Astrocyte (in vitro differentiated cells and primary cell): ENCODE measurements around the gene AP2B1. TPM values are rescaled to one million over a fixed set of nuclear protein-coding genes. Genes with fewer than 3 reads are reported as not detected.

ENCODE experiments used
- DNase-seq: peaks from one replicate; pipeline ENCODE4 v3.0.0-alpha.2; 2010; ENCODE audit warnings: low read depth
- FAIRE-seq: peaks from 2 replicates; lab custom pipeline; 2011; peaks lifted over from hg19 to GRCh38; lab: Jason Lieb, UNC
- H2AFZ ChIP-seq: 2 replicates; pipeline ENCODE4 v1.6.0; 2012; ENCODE audit warnings: low read depth, low read length, inconsistent platforms
- H3K27ac ChIP-seq: 2 replicates; pipeline ENCODE4 v1.5.1; 2011; ENCODE audit warnings: low read depth, low read length, inconsistent platforms
- H3K27me3 ChIP-seq: 2 replicates; pipeline ENCODE4 v1.6.0; 2011; ENCODE audit warnings: low read length, inconsistent platforms; ENCODE audit not compliant: insufficient read depth
- H3K36me3 ChIP-seq: 2 replicates; pipeline ENCODE4 v1.5.1; 2011; ENCODE audit warnings: low read length, inconsistent platforms; ENCODE audit not compliant: insufficient read depth
- H3K4me1 ChIP-seq: 2 replicates; pipeline ENCODE4 v1.5.1; 2011; ENCODE audit warnings: low read length, inconsistent platforms; ENCODE audit not compliant: insufficient read depth
- H3K4me2 ChIP-seq: 2 replicates; pipeline ENCODE4 v1.6.0; 2012; ENCODE audit warnings: low read length, inconsistent platforms
- H3K4me3 ChIP-seq: 2 replicates; pipeline ENCODE4 v1.5.1; 2011; ENCODE audit warnings: low read depth, mild to moderate bottlenecking, low read length, inconsistent platforms; ENCODE audit not compliant: insufficient read depth
- H3K79me2 ChIP-seq: 2 replicates; pipeline ENCODE4 v1.6.0; 2012; ENCODE audit warnings: mild to moderate bottlenecking, low read length, inconsistent platforms; ENCODE audit not compliant: insufficient read depth
- H3K9ac ChIP-seq: 2 replicates; pipeline ENCODE4 v1.6.0; 2012; ENCODE audit warnings: mild to moderate bottlenecking, low read length, inconsistent platforms
- H3K9me3 ChIP-seq: 2 replicates; pipeline ENCODE4 v1.5.1; 2012; ENCODE audit warnings: low read depth, mild to moderate bottlenecking, low read length, inconsistent platforms; ENCODE audit not compliant: insufficient read depth
- H4K20me1 ChIP-seq: 2 replicates; pipeline ENCODE4 v1.6.0; 2012; ENCODE audit warnings: low read length, inconsistent platforms; ENCODE audit not compliant: insufficient read depth
- H3K27ac Mint-ChIP-seq: one replicate; pipeline ENCODE4 v1.8.0; 2021; ENCODE audit warnings: mild to moderate bottlenecking, mixed read lengths; ENCODE audit not compliant: unreplicated experiment
- H3K27me3 Mint-ChIP-seq: one replicate; pipeline ENCODE4 v1.8.0; 2021; ENCODE audit warnings: low read depth, mixed read lengths; ENCODE audit not compliant: unreplicated experiment
- H3K36me3 Mint-ChIP-seq: one replicate; pipeline ENCODE4 v1.8.0; 2021; ENCODE audit warnings: low read depth, mixed read lengths; ENCODE audit not compliant: unreplicated experiment
- H3K4me1 Mint-ChIP-seq: one replicate; pipeline ENCODE4 v1.8.0; 2021; ENCODE audit warnings: low read depth, mixed read lengths; ENCODE audit not compliant: unreplicated experiment
- H3K4me3 Mint-ChIP-seq: one replicate; pipeline ENCODE4 v1.8.0; 2021; ENCODE audit warnings: mild to moderate bottlenecking, moderate library complexity, mixed read lengths; ENCODE audit not compliant: unreplicated experiment
- H3K9me3 Mint-ChIP-seq: one replicate; pipeline ENCODE4 v1.8.0; 2021; ENCODE audit warnings: mild to moderate bottlenecking, mixed read lengths; ENCODE audit not compliant: unreplicated experiment
- CTCF ChIP-seq: IDR thresholded peaks from 2 replicates; pipeline ENCODE4 v1.5.1; 2011; ENCODE audit warnings: low read depth, mild to moderate bottlenecking, inconsistent platforms, low read length, moderate library complexity; ENCODE audit not compliant: insufficient read depth
- EZH2 ChIP-seq: IDR thresholded peaks from 2 replicates; pipeline ENCODE4 v1.6.1; 2012; ENCODE audit warnings: mild to moderate bottlenecking, low read length, inconsistent platforms; ENCODE audit not compliant: insufficient read depth
- total RNA-seq: library from RNA; stranded (reverse); gene quantifications from 2 replicates; pipeline ENCODE4 v1.2.1, GENCODE V29; 2021

Gene AP2B1
- total RNA-seq, 1 donor from 2014 or later = 313 TPM

- H3K4me1 Mint-ChIP-seq = no peaks in the 10 kb centered on the region
- no peaks in the 10 kb centered on the region for H3K79me2 ChIP-seq
- no peak for TF ChIP-seq CTCF
- no peak for TF ChIP-seq EZH2
- no peaks in the 10 kb centered on the region for H3K9me3 Mint-ChIP-seq
- DNase-seq (no peak), FAIRE-seq (no peak)
- no peak overlapping the region for H2AFZ ChIP-seq
- H3K27ac Mint-ChIP-seq = no peak overlapping the region
- H3K36me3 ChIP-seq = no peaks in the 10 kb centered on the region
- H3K9ac ChIP-seq = no peak overlapping the region
- peaks cover 17% of the 10 kb centered on the region for H3K27me3 Mint-ChIP-seq
- no peak overlapping the region for H3K27ac ChIP-seq
- H3K4me1 ChIP-seq = no peaks in the 10 kb centered on the region
- H3K9me3 ChIP-seq = no peaks in the 10 kb centered on the region
- no peak overlapping the region for H3K4me3 Mint-ChIP-seq
- H4K20me1 ChIP-seq = no peaks in the 10 kb centered on the region
- no peaks in the 10 kb centered on the region for H3K36me3 Mint-ChIP-seq
- peaks cover 17% of the 10 kb centered on the region for H3K27me3 ChIP-seq
- no peak overlapping the region for H3K4me3 ChIP-seq
- H3K4me2 ChIP-seq = no peak overlapping the region
These were observed 33.8 kb upstream of the AP2B1 start for GRCh38 chr17:35553310-35553709.

GRCh38 chr17:35554668-35555067, 32.5 kb upstream of the AP2B1 start:
- Mint-ChIP-seq H3K27ac (no peak overlapping the region), H3K4me1 (no peaks in the 10 kb centered on the region), H3K9me3 (no peaks in the 10 kb centered on the region), H3K4me3 (no peak overlapping the region), H3K27me3 (peaks cover 21% of the 10 kb centered on the region), H3K36me3 (no peaks in the 10 kb centered on the region)
- Histone ChIP-seq H3K4me3 (no peak overlapping the region), H4K20me1 (no peaks in the 10 kb centered on the region), H2AFZ (no peak overlapping the region), H3K79me2 (no peaks in the 10 kb centered on the region), H3K36me3 (no peaks in the 10 kb centered on the region), H3K27me3 (peaks cover 21% of the 10 kb centered on the region), H3K4me1 (no peaks in the 10 kb centered on the region), H3K9me3 (no peaks in the 10 kb centered on the region), H3K27ac (no peak overlapping the region), H3K9ac (no peak overlapping the region), H3K4me2 (no peak overlapping the region)
- no peak for TF ChIP-seq CTCF
- no peak for TF ChIP-seq EZH2
- no peak for DNase-seq
- no peak for FAIRE-seq

- H3K27me3 ChIP-seq = peaks cover 20% of the 10 kb centered on the region
- no peak for FAIRE-seq
- no peaks in the 10 kb centered on the region for H3K9me3 ChIP-seq
- Mint-ChIP-seq H3K36me3 (no peaks in the 10 kb centered on the region), H3K4me1 (peaks cover 1% of the 10 kb centered on the region), H3K27ac (no peak overlapping the region), H3K4me3 (no peak overlapping the region), H3K27me3 (peaks cover 21% of the 10 kb centered on the region), H3K9me3 (no peaks in the 10 kb centered on the region)
- H3K4me2 ChIP-seq = no peak overlapping the region
- no peaks in the 10 kb centered on the region for H3K4me1 ChIP-seq
- TF ChIP-seq EZH2 (no peak), CTCF (no peak)
- H4K20me1 ChIP-seq = no peaks in the 10 kb centered on the region
- no peak overlapping the region for H3K9ac ChIP-seq
- H3K27ac ChIP-seq = no peak overlapping the region
- no peaks in the 10 kb centered on the region for H3K36me3 ChIP-seq
- no peaks in the 10 kb centered on the region for H3K79me2 ChIP-seq
- H3K4me3 ChIP-seq = no peak overlapping the region
- no peak overlapping the region for H2AFZ ChIP-seq
- DNase-seq = no peak
These were observed 31.4 kb upstream of the AP2B1 start for GRCh38 chr17:35555691-35556090.
